ENCODE data around the gene CELF2.
"Not testable (repeated sequence)": the region's sequence is repeated elsewhere in the genome, so short reads cannot be mapped to it uniquely, and the experiment has no call there.

The CELF2 gene

GRCh38 chr10:11366889-11367288 lies 349.2 kb downstream of the CELF2 start:
- not testable (repeated sequence) for DNase-seq

DNA sequence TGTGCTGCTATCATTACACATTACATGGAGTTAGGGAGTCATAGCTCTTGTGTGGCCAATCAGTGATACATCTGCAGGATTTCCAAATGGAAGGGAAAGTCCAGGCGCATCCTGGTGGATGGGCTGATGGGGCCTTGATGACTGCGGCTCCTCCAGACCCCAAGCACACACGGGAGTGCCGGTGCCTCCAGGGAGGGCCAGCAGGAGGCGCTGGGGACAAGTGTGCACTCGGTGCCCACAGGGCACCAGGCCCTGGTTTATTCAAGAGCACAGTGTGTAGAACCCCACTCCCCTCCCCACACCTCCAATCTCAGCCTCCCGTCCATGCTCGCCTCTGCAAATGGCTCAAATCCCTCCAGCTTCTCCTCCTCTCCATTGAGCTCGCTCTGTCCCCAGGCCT lies 349.8 kb downstream of the CELF2 start:
- DNase-seq: no peak

- no peak for DNase-seq
These were observed 356.1 kb downstream of the CELF2 start for GRCh38 chr10:11373717-11374171.

DNA sequence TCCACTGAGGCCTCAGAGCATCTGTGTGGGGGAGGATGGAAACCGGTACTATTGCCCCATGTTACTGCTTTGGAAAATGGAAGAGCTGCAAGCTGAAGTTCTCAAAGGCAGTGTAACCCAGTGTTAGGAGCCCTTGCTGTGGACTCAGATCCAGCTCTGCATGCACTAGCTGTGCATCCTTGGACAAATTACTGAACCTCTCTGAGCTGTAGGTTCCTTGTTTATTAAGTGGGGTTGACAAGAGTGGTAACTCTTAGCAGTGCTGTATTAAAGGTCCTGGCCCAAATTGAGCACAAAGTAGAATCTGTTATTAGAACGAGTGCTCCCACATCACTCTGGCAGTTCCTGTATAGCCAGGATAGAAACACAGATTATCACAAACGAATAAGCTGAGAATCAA lies 359.6 kb downstream of the CELF2 start:
- no peak for DNase-seq

GRCh38 chr10:11378835-11379234 lies 361.2 kb downstream of the CELF2 start:
- DNase-seq: no peak

GRCh38 chr10:11379771-11380170 lies 362.1 kb downstream of the CELF2 start:
- DNase-seq: no peak

DNA sequence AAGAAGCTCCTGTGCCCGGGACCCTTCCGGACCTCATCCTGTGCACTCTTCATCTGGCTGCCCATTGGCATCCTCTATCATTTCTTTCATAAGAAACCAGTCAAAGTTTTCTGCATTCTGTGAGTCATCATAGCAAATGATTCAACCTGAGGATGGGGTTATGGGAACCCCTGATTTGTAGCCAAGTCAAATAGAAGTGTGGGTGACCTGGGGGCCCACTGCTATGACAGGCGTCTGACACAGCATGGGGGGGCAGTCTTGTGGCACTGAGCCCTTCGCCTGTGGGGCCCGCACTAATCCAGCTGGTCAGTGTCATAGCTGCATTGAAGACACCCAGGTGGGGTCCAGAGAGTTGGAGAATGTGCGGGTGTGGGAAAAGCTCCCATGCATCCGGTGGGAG lies 363.4 kb downstream of the CELF2 start:
- DNase-seq: no peak

DNA sequence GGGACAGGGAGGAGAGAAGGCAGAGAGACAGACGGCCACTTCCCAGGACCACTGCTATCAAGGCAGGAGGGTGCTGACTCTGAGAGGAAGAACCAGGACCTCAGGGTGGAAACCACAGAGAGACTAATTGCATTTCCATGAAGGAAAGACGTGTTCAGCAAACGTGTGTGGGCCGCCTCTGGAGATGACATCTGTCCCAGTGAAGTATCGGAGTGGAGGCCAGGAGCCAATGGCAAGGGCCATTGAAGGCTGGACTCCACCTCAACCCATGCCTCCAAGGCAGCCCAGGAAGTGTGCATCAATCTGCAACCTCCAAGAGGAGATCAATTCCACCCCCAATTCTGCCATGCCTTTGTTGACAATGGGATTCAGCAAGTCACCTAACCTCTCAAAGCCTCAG lies 363.8 kb downstream of the CELF2 start:
- no peak for DNase-seq

GRCh38 chr10:11382187-11382586 lies 364.5 kb downstream of the CELF2 start:
- no peak for DNase-seq

DNA sequence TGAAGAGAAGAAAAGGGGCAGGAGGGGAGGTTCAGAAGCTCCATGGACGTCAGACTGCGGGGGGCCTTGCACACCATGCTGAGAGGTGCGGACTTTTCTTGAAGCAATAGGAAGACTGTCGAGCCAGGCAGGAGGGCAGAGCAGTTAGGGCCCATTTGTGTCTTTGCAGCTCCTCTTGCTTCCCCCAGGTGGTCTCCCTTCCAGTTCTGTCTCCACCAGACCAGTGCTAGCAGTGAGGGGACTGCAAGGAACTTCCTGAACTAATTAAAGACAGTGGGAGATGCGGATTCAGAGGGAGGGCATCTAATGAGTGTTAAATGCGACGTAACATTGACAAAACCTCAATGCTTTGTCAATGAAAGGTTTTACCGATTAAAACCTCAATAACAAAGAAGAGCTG lies 368.4 kb downstream of the CELF2 start:
- no peak for DNase-seq

Data from eye (tissue), 1 donor.